ENCODE measurements around the gene SH3RF1.

The SH3RF1 gene

DNA sequence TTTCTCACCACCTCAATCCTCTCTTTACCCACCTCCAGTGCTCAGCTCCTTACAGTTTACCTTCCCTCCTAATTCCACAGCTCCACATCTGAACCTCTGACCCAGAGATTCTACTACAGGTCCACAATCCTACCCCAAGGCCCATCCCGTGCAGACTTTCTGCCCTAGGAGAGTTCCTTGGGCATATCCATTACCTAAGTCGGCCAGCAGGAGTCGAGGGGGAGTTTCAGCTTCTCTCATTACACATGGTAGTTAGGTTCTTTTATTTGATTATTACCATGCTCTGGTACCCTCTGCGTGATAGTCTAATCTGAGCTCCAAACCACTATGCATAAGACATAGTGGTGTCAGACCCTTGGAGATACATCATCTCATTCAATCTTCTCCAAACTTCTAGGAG, 117.9 kb downstream of the SH3RF1 start:
- Histone ChIP-seq H3K4me3 (ENCODE audit: low read length) (no peak overlapping the region), H3F3A (ENCODE audit: control insufficient read depth, insufficient read depth) (no peaks in the 10 kb centered on the region), H3K9me3 (ENCODE audit: control insufficient read depth, insufficient read depth, low read length) (no peaks in the 10 kb centered on the region), H3K27me3 (ENCODE audit: control insufficient read depth, low read length) (no peaks in the 10 kb centered on the region), H3K36me3 (ENCODE audit: control insufficient read depth, low read length) (no peaks in the 10 kb centered on the region), H3K9me2 (replicated peaks; ENCODE audit: control insufficient read depth, low read length) (no peaks in the 10 kb centered on the region), H3K4me2 (ENCODE audit: low read length) (no peak overlapping the region), H3K79me2 (ENCODE audit: control insufficient read depth, low read length) (no peaks in the 10 kb centered on the region), H3K4me1 (ENCODE audit: control insufficient read depth, low read length) (no peaks in the 10 kb centered on the region), H4K20me1 (ENCODE audit: control insufficient read depth, insufficient read depth, low read depth, low read length) (no peaks in the 10 kb centered on the region), H3K27ac (ENCODE audit: low read depth, low read length) (no peak overlapping the region)
- TF ChIP-seq, protein P1, sequence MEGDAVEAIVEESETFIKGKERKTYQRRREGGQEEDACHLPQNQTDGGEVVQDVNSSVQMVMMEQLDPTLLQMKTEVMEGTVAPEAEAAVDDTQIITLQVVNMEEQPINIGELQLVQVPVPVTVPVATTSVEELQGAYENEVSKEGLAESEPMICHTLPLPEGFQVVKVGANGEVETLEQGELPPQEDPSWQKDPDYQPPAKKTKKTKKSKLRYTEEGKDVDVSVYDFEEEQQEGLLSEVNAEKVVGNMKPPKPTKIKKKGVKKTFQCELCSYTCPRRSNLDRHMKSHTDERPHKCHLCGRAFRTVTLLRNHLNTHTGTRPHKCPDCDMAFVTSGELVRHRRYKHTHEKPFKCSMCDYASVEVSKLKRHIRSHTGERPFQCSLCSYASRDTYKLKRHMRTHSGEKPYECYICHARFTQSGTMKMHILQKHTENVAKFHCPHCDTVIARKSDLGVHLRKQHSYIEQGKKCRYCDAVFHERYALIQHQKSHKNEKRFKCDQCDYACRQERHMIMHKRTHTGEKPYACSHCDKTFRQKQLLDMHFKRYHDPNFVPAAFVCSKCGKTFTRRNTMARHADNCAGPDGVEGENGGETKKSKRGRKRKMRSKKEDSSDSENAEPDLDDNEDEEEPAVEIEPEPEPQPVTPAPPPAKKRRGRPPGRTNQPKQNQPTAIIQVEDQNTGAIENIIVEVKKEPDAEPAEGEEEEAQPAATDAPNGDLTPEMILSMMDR (IDR thresholded peaks at IDR 0.05; ENCODE audit: low read depth, low read length, poor library complexity, severe bottlenecking): no peak
- no peak for TF ChIP-seq EZH2phosphoT487 (IDR thresholded peaks at IDR 0.05; ENCODE audit: borderline replicate concordance, low read length)

DNA sequence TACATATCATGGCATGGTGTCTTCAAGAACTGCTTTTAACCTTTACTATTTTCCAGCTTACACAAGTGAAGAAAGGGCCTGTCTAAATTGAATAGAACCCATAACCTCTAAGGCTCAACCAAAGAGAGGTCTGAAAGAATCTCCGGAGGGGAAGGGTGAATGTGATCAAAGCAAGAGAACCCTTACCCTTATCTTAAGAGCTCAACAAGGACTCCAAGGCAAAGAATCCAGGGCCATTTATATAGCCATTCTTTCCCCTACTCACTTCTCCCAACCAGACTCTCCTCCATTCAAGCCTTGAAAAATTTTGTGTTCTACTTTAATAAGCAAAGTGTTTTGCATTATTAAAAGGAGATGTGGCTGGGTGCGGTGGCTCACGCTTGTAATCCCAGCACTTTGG, 118.7 kb downstream of the SH3RF1 start:
- H3K9me3 ChIP-seq (ENCODE audit: control insufficient read depth, insufficient read depth, low read length): no peaks in the 10 kb centered on the region
- no peaks in the 10 kb centered on the region for H3K79me2 ChIP-seq (ENCODE audit: control insufficient read depth, low read length)
- no peaks in the 10 kb centered on the region for H4K20me1 ChIP-seq (ENCODE audit: control insufficient read depth, insufficient read depth, low read depth, low read length)
- no peaks in the 10 kb centered on the region for H3K4me1 ChIP-seq (ENCODE audit: control insufficient read depth, low read length)
- H3K27me3 ChIP-seq (ENCODE audit: control insufficient read depth, low read length): no peaks in the 10 kb centered on the region
- H3K27ac ChIP-seq (ENCODE audit: low read depth, low read length): no peak overlapping the region
- H3K4me2 ChIP-seq (ENCODE audit: low read length): no peak overlapping the region
- no peak overlapping the region for H3K4me3 ChIP-seq (ENCODE audit: low read length)
- H3K9me2 ChIP-seq (replicated peaks; ENCODE audit: control insufficient read depth, low read length): no peaks in the 10 kb centered on the region
- no peaks in the 10 kb centered on the region for H3K36me3 ChIP-seq (ENCODE audit: control insufficient read depth, low read length)
- TF ChIP-seq, protein P1 (IDR thresholded peaks at IDR 0.05; ENCODE audit: low read depth, low read length, poor library complexity, severe bottlenecking): no peak
- TF ChIP-seq EZH2phosphoT487 (IDR thresholded peaks at IDR 0.05; ENCODE audit: borderline replicate concordance, low read length): no peak
- no peaks in the 10 kb centered on the region for H3F3A ChIP-seq (ENCODE audit: control insufficient read depth, insufficient read depth)

DNA sequence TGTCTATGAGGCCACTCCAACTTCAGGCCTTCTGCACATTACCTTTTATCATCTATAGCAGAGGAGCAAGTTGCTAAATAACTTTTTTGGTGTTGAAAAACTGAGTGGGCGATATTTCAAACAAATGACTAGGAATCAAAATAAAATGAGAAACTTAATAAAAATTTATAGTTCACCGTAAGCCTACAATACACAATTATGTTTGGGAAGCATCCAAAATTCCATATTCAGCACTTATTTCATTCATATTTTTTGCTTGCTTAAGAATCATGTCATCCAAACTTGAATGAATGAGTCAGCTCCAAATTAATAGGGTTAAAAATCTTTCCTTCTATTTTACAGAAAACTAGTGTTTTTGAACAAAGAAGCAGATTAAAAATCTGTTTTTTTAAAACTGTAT, 119.1 kb downstream of the SH3RF1 start:
- TF ChIP-seq EZH2phosphoT487 (IDR thresholded peaks at IDR 0.05; ENCODE audit: borderline replicate concordance, low read length): no peak
- TF ChIP-seq, protein P1 (IDR thresholded peaks at IDR 0.05; ENCODE audit: low read depth, low read length, poor library complexity, severe bottlenecking): no peak
- Histone ChIP-seq H3F3A (ENCODE audit: control insufficient read depth, insufficient read depth) (no peaks in the 10 kb centered on the region), H3K36me3 (ENCODE audit: control insufficient read depth, low read length) (no peaks in the 10 kb centered on the region), H3K27ac (ENCODE audit: low read depth, low read length) (no peak overlapping the region), H3K9me3 (ENCODE audit: control insufficient read depth, insufficient read depth, low read length) (no peaks in the 10 kb centered on the region), H3K9me2 (replicated peaks; ENCODE audit: control insufficient read depth, low read length) (no peaks in the 10 kb centered on the region), H4K20me1 (ENCODE audit: control insufficient read depth, insufficient read depth, low read depth, low read length) (no peaks in the 10 kb centered on the region), H3K79me2 (ENCODE audit: control insufficient read depth, low read length) (no peaks in the 10 kb centered on the region), H3K27me3 (ENCODE audit: control insufficient read depth, low read length) (no peaks in the 10 kb centered on the region), H3K4me3 (ENCODE audit: low read length) (no peak overlapping the region), H3K4me2 (ENCODE audit: low read length) (no peak overlapping the region), H3K4me1 (ENCODE audit: control insufficient read depth, low read length) (no peaks in the 10 kb centered on the region)

DNA sequence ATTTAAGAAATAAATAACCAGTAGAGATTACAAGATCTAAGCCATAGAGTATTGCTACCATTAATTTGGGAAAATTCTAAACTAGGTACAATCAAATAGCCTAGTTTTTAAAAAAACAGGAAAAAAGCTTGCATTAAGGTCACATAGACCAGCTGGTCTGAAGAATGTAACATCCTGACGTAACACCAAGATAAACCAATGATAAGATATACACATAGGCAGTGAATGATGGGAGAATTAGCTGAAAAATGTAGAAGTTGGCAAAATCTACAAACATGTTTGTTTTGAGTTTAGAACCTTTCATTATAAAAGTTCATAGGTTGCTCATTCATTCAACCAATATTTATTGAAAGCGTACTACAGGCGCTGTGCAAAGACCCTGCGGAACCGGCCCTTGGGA, 120.0 kb downstream of the SH3RF1 start:
- Histone ChIP-seq H3K9me2 (replicated peaks; ENCODE audit: control insufficient read depth, low read length) (no peaks in the 10 kb centered on the region), H3K27ac (ENCODE audit: low read depth, low read length) (no peak overlapping the region), H3K9me3 (ENCODE audit: control insufficient read depth, insufficient read depth, low read length) (no peaks in the 10 kb centered on the region), H4K20me1 (ENCODE audit: control insufficient read depth, insufficient read depth, low read depth, low read length) (no peaks in the 10 kb centered on the region), H3K79me2 (ENCODE audit: control insufficient read depth, low read length) (no peaks in the 10 kb centered on the region), H3K27me3 (ENCODE audit: control insufficient read depth, low read length) (no peaks in the 10 kb centered on the region), H3K36me3 (ENCODE audit: control insufficient read depth, low read length) (no peaks in the 10 kb centered on the region), H3K4me2 (ENCODE audit: low read length) (no peak overlapping the region), H3F3A (ENCODE audit: control insufficient read depth, insufficient read depth) (no peaks in the 10 kb centered on the region), H3K4me3 (ENCODE audit: low read length) (no peak overlapping the region), H3K4me1 (ENCODE audit: control insufficient read depth, low read length) (no peaks in the 10 kb centered on the region)
- TF ChIP-seq, protein P1 (IDR thresholded peaks at IDR 0.05; ENCODE audit: low read depth, low read length, poor library complexity, severe bottlenecking): no peak
- no peak for TF ChIP-seq EZH2phosphoT487 (IDR thresholded peaks at IDR 0.05; ENCODE audit: borderline replicate concordance, low read length)

Measured in DOHH2 (cell line).